ENCODE results near the gene DDX51.

DNA sequence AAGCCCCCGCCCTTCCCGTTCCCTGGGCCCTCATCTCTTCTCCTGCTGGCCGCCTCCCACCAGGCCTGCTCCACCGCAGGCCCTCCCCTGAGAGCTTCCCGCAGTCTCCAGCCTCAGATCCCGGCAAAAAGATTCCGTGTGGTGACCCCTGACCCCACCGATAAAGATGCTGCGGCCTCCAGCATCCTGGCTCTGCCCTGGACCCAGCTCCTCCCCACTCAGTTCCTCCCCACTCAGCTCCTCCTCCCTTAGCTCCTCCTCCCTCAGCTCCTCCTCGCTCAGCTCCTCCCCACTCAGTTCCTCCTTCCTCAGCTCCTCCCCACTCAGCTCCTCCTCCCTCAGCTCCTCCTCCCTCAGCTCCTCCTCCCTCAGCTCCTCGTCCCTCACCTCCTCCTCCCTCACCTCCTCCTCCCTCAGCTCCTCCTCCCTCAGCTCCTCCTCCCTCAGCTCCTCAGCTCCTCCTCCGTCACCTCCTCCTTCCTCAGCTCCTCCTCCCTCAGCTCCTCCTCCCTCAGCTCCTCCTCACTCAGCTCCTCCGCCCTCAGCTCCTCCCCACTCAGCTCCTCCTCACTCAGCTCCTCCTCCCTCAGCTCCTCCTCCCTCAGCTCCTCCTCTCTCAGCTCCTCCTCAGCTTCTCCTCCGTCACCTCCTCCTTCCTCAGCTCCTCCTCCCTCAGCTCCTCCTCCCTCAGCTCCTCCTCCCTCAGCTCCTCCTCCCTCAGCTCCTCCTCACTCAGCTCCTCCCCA is 17.1 kb upstream of the DDX51 start:
- no peak for TF ChIP-seq RAD21 (CRISPR knock-in tag; IDR thresholded peaks at IDR 0.05)
- no peak for TF ChIP-seq BCL6 (CRISPR knock-in tag; IDR thresholded peaks at IDR 0.05)
- TF ChIP-seq, protein P1, sequence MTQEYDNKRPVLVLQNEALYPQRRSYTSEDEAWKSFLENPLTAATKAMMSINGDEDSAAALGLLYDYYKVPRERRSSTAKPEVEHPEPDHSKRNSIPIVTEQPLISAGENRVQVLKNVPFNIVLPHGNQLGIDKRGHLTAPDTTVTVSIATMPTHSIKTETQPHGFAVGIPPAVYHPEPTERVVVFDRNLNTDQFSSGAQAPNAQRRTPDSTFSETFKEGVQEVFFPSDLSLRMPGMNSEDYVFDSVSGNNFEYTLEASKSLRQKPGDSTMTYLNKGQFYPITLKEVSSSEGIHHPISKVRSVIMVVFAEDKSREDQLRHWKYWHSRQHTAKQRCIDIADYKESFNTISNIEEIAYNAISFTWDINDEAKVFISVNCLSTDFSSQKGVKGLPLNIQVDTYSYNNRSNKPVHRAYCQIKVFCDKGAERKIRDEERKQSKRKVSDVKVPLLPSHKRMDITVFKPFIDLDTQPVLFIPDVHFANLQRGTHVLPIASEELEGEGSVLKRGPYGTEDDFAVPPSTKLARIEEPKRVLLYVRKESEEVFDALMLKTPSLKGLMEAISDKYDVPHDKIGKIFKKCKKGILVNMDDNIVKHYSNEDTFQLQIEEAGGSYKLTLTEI (CRISPR knock-in tag; conservative IDR thresholded peaks at IDR 0.05), result no peak
- TF ChIP-seq ARHGAP35 (CRISPR knock-in tag; IDR thresholded peaks at IDR 0.05; ENCODE audit: borderline replicate concordance), result no peak
- TF ChIP-seq ZNF234 (CRISPR knock-in tag; conservative IDR thresholded peaks at IDR 0.05), result no peak
- no peak for TF ChIP-seq FOXM1 (CRISPR knock-in tag; IDR thresholded peaks at IDR 0.05)
- no peak for TF ChIP-seq ZNF326 (CRISPR knock-in tag; IDR thresholded peaks at IDR 0.05; ENCODE audit: borderline replicate concordance)
- no peak for TF ChIP-seq TBP (CRISPR knock-in tag; IDR thresholded peaks at IDR 0.05)
- no peak for TF ChIP-seq ZNF883 (CRISPR knock-in tag; IDR thresholded peaks at IDR 0.05; ENCODE audit: not compliant biosample characterization)
